GM12872 (cell line): Measurements from ENCODE around the gene CDS2.

Source experiments
- TF ChIP-seq, protein P1 (sequence below): IDR thresholded peaks from 3 replicates; pipeline ENCODE4 v1.5.1; 2011; ENCODE audit warnings: low read depth, mild to moderate bottlenecking, low read length, moderate library complexity; ENCODE audit not compliant: insufficient read depth

Gene CDS2

DNA sequence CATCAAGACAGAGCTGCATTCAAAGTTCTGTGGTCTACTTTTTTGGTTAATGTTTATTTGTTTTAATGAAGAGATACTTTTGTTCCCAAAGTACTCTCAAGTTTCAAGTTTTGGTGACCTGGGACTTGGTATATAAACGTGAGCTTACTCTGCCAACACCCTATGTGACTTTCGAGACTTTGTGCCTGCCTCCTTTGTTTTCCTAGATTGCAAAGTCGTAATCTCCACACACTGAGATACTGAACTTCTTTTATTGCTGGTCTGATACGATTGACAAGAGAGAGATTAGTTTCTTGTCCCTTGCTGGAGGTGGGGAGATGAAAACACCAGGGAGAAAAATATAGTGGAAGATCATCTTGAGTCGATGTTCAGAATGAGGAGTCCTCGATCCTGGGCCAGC is 34.9 kb upstream of the CDS2 start:
- TF ChIP-seq, protein P1, sequence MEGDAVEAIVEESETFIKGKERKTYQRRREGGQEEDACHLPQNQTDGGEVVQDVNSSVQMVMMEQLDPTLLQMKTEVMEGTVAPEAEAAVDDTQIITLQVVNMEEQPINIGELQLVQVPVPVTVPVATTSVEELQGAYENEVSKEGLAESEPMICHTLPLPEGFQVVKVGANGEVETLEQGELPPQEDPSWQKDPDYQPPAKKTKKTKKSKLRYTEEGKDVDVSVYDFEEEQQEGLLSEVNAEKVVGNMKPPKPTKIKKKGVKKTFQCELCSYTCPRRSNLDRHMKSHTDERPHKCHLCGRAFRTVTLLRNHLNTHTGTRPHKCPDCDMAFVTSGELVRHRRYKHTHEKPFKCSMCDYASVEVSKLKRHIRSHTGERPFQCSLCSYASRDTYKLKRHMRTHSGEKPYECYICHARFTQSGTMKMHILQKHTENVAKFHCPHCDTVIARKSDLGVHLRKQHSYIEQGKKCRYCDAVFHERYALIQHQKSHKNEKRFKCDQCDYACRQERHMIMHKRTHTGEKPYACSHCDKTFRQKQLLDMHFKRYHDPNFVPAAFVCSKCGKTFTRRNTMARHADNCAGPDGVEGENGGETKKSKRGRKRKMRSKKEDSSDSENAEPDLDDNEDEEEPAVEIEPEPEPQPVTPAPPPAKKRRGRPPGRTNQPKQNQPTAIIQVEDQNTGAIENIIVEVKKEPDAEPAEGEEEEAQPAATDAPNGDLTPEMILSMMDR: no peak

DNA sequence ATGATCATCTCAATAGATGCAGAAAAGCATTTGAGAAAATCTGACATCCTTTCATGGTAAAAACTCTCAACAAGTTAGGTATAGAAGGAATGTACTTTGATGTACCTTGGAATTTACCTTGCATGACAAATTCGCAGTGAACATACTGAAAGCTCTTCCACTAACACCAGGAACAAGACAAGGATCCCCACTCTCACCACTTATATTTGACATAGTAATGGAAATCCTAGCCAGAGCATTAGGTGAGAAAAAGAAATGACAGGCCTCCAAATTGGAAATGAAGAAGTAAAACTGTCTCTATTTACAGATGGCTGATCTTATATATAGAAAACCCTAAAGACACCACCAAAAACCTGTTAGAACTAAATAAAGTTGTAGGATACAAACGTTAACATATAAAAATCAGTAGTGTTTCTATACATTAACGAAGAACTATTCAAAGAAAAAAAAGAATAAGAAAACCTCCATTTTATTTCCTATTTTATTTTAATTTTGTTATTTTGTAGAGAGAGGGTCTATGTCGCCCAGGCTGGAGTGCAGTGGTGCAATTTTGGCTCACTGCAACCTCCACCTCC is 34.0 kb upstream of the CDS2 start:
- TF ChIP-seq, protein P1: no peak

DNA sequence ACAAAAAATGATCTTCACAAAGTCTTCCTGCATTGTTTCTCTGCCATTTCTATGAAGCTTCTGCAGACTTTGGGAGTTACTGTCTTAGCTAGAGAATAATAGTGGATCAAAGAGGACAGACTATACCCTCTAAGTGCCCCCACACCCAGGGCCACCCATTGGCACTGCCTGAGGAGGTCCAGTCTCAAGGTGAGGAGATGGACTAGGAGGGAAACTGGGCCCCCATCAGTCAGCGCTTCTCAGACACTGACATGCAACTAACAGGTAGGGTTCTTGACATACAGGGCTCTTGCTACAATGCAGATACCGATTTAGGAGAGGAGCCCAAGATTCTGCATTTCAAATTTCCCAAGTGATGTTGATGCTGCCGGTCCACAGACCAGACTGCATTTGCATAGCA is 31.4 kb upstream of the CDS2 start:
- TF ChIP-seq, protein P1: no peak

DNA sequence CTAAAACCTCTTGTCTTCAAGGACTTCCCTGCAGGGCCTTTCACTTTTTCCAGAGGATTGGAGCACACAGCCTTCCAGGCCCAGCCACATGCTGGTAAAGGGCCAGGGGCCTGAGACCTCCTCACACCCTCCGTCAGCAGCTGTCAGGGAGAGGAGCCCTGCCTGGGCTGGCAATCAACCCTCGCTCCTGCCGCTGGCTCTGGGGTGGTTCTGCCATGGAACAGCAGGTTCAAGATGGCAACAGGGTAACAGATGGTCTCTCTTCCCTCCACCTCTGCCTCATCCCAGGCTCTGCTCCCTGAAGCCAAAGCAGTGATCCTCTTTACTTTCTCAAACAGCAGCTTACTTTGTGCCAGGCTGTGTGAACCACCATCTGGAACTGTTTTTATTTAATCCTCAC is 30.9 kb upstream of the CDS2 start:
- TF ChIP-seq, protein P1: no peak

DNA sequence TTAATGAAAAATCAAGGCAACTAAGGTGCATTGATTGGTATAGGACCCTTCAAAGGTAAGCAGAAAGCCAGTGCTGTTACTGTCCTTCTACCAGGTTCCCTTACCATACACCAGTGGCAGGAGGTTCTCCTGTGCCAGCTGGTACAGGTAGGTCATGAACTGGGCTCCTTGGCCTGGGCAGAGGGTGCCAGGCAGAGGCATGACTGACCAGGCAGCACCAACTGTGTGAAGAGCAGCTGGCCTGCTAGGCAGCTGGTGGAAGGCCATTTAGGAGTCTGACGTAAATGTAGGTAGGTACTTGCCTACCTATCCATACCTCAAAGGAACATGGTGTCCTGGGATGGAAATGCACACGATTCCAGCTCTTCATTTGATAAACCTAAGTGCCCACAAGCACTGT is 30.3 kb upstream of the CDS2 start:
- TF ChIP-seq, protein P1: no peak

DNA sequence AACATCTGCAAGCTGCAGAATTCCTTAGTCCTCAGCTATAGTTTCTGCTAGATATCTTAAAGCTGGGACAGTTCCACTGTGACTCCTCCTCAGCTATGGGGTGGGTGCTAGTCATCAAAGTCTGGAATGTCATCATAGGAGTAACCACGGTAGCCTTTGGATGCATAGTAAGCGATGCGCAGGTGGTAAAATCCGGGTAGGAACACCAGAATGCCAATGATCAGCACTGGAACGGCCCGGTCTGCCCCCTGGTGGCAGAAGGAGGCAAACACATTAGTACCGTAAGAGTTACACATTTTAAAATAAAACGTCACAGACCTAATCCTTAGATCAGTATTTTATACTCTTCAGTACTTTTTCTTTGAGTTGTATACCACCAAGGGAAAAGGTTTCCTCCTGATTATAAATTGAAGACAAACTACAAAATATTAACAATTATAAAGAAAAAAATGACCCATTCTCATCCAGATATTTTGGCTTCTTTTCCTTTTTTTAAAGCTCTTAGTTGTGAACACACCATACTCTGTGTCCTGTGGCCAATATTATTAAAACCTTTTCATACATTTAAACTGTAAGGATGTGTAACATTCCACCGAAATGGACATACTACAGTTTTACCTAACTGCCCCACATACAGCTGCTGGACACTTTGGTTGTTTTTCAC is 26.0 kb upstream of the CDS2 start:
- TF ChIP-seq, protein P1: peak; percentile 80

DNA sequence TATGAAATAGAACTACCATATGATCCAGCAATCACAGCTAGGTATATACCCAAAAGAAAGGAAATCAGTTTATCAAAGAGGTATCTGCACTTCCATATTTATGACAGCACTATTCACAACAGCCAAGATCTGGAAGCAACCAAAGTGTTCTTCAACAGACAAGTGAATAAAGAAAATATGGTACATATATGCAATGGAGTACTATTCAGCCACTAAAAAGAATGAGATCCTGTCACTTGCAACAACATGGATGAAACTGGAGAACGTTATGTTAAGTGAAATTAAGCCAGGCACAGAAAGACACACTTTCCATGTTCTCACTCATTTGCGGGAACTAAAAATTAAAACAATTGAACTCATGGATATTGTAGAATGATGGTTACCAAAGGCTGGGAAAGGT is 22.3 kb upstream of the CDS2 start:
- TF ChIP-seq, protein P1: no peak
